Measurements from ENCODE around the gene FEM1B.
"Not testable (repeated sequence)": the region's sequence is repeated elsewhere in the genome, so short reads cannot be mapped to it uniquely, and the experiment has no call there.

Gene FEM1B

GRCh38 chr15:68277603-68278344 lies at the start of gene FEM1B:
TSS of gene FEM1B (plus strand) at chr15:68277745. CDS start at chr15:68278418, 673 bp downstream.
- peak; percentile 95 for DNase-seq (ENCODE audit: low spot score)

- DNase-seq (ENCODE audit: low spot score) = no peak
These were observed 49.2 kb upstream of the FEM1B start for GRCh38 chr15:68228143-68228970.

GRCh38 chr15:68228971-68229385 lies 48.6 kb upstream of the FEM1B start:
- no peak for DNase-seq (ENCODE audit: low spot score)

GRCh38 chr15:68229386-68230156 lies 48.0 kb upstream of the FEM1B start, which contains the start of gene CLN6:
TSS of gene CLN6 (minus strand) at chr15:68229728. CDS start at chr15:68229584, 144 bp downstream.
- DNase-seq (ENCODE audit: low spot score) = peak; percentile 92

GRCh38 chr15:68230157-68231100 lies 47.1 kb upstream of the FEM1B start:
- no peak for DNase-seq (ENCODE audit: low spot score)

GRCh38 chr15:68231102-68231818 lies 46.3 kb upstream of the FEM1B start:
- DNase-seq (ENCODE audit: low spot score) = no peak

GRCh38 chr15:68232449-68232848 lies 45.1 kb upstream of the FEM1B start:
- no peak for DNase-seq (ENCODE audit: low spot score)

- no peak for DNase-seq (ENCODE audit: low spot score)
These were observed 44.6 kb upstream of the FEM1B start for GRCh38 chr15:68232937-68233336.

GRCh38 chr15:68234060-68234459 lies 43.5 kb upstream of the FEM1B start:
- DNase-seq (ENCODE audit: low spot score) = no peak

- not testable (repeated sequence) for DNase-seq (ENCODE audit: low spot score)
These were observed 43.0 kb upstream of the FEM1B start for GRCh38 chr15:68234520-68234919.

GRCh38 chr15:68235022-68235421 lies 42.5 kb upstream of the FEM1B start:
- DNase-seq (ENCODE audit: low spot score) = no peak

GRCh38 chr15:68239025-68239424 lies 38.5 kb upstream of the FEM1B start:
- no peak for DNase-seq (ENCODE audit: low spot score)

GRCh38 chr15:68241088-68241935 lies 36.2 kb upstream of the FEM1B start:
- DNase-seq (ENCODE audit: low spot score) = no peak

- no peak for DNase-seq (ENCODE audit: low spot score)
These were observed 33.3 kb upstream of the FEM1B start for GRCh38 chr15:68244235-68244634.

GRCh38 chr15:68249058-68249713 lies 28.4 kb upstream of the FEM1B start:
- no peak for DNase-seq (ENCODE audit: low spot score)

- peak; percentile 87 for DNase-seq (ENCODE audit: low spot score)
These were observed 24.5 kb upstream of the FEM1B start for GRCh38 chr15:68252925-68253534.

- peak; percentile 94 for DNase-seq (ENCODE audit: low spot score)
These were observed 20.7 kb upstream of the FEM1B start for GRCh38 chr15:68256675-68257450.

- DNase-seq (ENCODE audit: low spot score) = no peak
These were observed 18.9 kb upstream of the FEM1B start for GRCh38 chr15:68258692-68259091.
